ENCODE results near the gene TCF4. TPM values are rescaled to one million over a fixed set of nuclear protein-coding genes. Genes with fewer than 3 reads are reported as not detected.

Gene TCF4
- total RNA-seq, 1 experiment from 2014 or later = 0.42 TPM

DNA sequence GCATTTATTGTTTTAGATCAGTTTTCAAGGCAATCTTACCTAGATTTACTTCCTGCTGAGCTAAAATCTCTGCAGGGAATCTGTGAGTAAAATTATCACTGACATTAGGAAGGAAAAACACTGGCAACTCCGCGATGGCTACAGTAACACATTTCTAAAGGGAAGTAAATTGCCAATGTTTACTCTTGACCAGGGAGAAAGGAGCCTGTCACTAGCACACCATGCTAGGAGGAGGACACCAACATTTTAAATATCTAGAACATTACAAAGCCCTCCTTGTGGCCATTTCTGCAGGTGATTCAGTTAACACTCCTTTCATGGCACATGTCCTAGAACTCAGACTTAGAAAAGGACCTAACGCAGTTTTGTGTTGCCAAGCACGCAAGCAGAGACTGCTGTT, 58.4 kb downstream of the TCF4 start:
- ChIA-PET RAD21 (ENCODE audit: low non-redundant PET in 1 of 2, low total read pairs in 2 of 2, uncharacterized antibody in 2 of 2, unreplicated experiment in 2 of 2) (no interaction called here), CTCF (no interaction called here), POLR2A (no interaction called here)
- ATAC-seq (no peak), DNase-seq (ENCODE audit: low read depth, low spot score) (no peak)
- Histone ChIP-seq H2AFZ (ENCODE audit: low read depth, low read length, poor library complexity, severe bottlenecking) (no peak overlapping the region), H3K27ac (ENCODE audit: low read depth, low read length) (no peak overlapping the region), H3K4me1 (ENCODE audit: control insufficient read depth in 1 of 2, insufficient read depth in 2 of 2, low read length in 2 of 2) (no peaks in the 10 kb centered on the region), H3K9me2 (ENCODE audit: insufficient read depth) (no peaks in the 10 kb centered on the region), H3K36me3 (ENCODE audit: control insufficient read depth in 1 of 2, insufficient read depth in 2 of 2, low read length in 2 of 2) (no peaks in the 10 kb centered on the region), H3K9ac (ENCODE audit: low read length) (no peak overlapping the region), H3K4me2 (ENCODE audit: low read length) (no peak overlapping the region), H4K20me1 (ENCODE audit: insufficient read depth) (no peaks in the 10 kb centered on the region), H3K4me3 (replicated peaks in 1 of 2; ENCODE audit: low read depth in 1 of 2, low read length in 2 of 2) (no peak overlapping the region), H3K27me3 (ENCODE audit: insufficient read depth, low read length) (no peaks in the 10 kb centered on the region), H3K9me3 (ENCODE audit: control insufficient read depth in 1 of 2, insufficient read depth in 1 of 2, low read depth in 1 of 2, low read length in 2 of 2) (peaks cover 16 to 38% of the 10 kb centered on the region in 2 experiments; a peak in 2 of 4 replicates), H3K79me2 (ENCODE audit: insufficient read depth, low read length) (no peaks in the 10 kb centered on the region)
- intact Hi-C loops (cut with micrococcal nuclease) = no loop called here
- BruUV-seq (replicated peaks) = no TSS peak
- TF ChIP-seq ELF1 (IDR thresholded peaks at IDR 0.05; ENCODE audit: borderline replicate concordance, low read depth) (no peak), CBX3 (IDR thresholded peaks at IDR 0.05; ENCODE audit: low read depth) (no peak), JUND (IDR thresholded peaks at IDR 0.05) (no peak), YY1 (IDR thresholded peaks at IDR 0.05; ENCODE audit: extremely low read depth, insufficient replicate concordance, low read depth, low read length) (no peak), CEBPB (IDR thresholded peaks at IDR 0.05; ENCODE audit: low read depth) (no peak)
- TF ChIP-seq, protein P1, sequence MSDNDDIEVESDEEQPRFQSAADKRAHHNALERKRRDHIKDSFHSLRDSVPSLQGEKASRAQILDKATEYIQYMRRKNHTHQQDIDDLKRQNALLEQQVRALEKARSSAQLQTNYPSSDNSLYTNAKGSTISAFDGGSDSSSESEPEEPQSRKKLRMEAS (IDR thresholded peaks at IDR 0.05) = no peak

DNA sequence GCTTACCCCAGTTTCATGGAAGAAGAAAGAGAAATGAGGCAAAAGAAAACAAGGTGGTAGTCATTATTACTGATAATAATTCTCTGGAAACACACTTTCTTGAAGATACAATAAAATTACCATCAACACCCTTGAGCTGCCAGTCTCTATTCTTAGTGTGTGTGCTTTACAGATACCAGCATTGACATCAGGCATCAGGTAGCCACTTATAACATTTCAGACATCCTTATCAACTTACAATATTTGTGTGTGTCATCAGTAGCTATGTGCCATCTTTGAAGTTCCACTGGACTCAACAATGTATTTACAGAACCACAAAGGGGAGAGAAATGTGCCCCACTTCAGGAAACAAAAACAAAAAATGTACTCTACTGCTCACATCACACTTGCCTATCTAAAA, 62.1 kb downstream of the TCF4 start:
- H4K20me1 ChIP-seq (ENCODE audit: insufficient read depth) = no peaks in the 10 kb centered on the region
- no peak overlapping the region for H3K4me3 ChIP-seq (replicated peaks in 1 of 2; ENCODE audit: low read depth in 1 of 2, low read length in 2 of 2)
- peaks cover 10 to 23% of the 10 kb centered on the region in 2 experiments; a peak in 2 of 4 replicates for H3K9me3 ChIP-seq (ENCODE audit: control insufficient read depth in 1 of 2, insufficient read depth in 1 of 2, low read depth in 1 of 2, low read length in 2 of 2)
- ChIA-PET CTCF (no interaction called here), RAD21 (ENCODE audit: low non-redundant PET in 1 of 2, low total read pairs in 2 of 2, uncharacterized antibody in 2 of 2, unreplicated experiment in 2 of 2) (no interaction called here), POLR2A (no interaction called here)
- intact Hi-C loops (cut with micrococcal nuclease) = no loop called here
- no peaks in the 10 kb centered on the region for H3K9me2 ChIP-seq (ENCODE audit: insufficient read depth)
- H3K9ac ChIP-seq (ENCODE audit: low read length) = no peak overlapping the region
- H3K4me1 ChIP-seq (ENCODE audit: control insufficient read depth in 1 of 2, insufficient read depth in 2 of 2, low read length in 2 of 2) = no peaks in the 10 kb centered on the region
- no peak for ATAC-seq
- no peaks in the 10 kb centered on the region for H3K27me3 ChIP-seq (ENCODE audit: insufficient read depth, low read length)
- no peaks in the 10 kb centered on the region for H3K36me3 ChIP-seq (ENCODE audit: control insufficient read depth in 1 of 2, insufficient read depth in 2 of 2, low read length in 2 of 2)
- no peak overlapping the region for H3K27ac ChIP-seq (ENCODE audit: low read depth, low read length)
- no peaks in the 10 kb centered on the region for H3K79me2 ChIP-seq (ENCODE audit: insufficient read depth, low read length)
- no peak overlapping the region for H2AFZ ChIP-seq (ENCODE audit: low read depth, low read length, poor library complexity, severe bottlenecking)
- no peak for TF ChIP-seq YY1 (IDR thresholded peaks at IDR 0.05; ENCODE audit: extremely low read depth, insufficient replicate concordance, low read depth, low read length)
- no peak for TF ChIP-seq FOSL1 (IDR thresholded peaks at IDR 0.05; ENCODE audit: low read depth)
- TF ChIP-seq, protein P2, sequence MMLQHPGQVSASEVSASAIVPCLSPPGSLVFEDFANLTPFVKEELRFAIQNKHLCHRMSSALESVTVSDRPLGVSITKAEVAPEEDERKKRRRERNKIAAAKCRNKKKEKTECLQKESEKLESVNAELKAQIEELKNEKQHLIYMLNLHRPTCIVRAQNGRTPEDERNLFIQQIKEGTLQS (IDR thresholded peaks at IDR 0.05) = no peak
- TF ChIP-seq SIN3A (IDR thresholded peaks at IDR 0.05; ENCODE audit: low read depth) = no peak
- TF ChIP-seq, protein P3, sequence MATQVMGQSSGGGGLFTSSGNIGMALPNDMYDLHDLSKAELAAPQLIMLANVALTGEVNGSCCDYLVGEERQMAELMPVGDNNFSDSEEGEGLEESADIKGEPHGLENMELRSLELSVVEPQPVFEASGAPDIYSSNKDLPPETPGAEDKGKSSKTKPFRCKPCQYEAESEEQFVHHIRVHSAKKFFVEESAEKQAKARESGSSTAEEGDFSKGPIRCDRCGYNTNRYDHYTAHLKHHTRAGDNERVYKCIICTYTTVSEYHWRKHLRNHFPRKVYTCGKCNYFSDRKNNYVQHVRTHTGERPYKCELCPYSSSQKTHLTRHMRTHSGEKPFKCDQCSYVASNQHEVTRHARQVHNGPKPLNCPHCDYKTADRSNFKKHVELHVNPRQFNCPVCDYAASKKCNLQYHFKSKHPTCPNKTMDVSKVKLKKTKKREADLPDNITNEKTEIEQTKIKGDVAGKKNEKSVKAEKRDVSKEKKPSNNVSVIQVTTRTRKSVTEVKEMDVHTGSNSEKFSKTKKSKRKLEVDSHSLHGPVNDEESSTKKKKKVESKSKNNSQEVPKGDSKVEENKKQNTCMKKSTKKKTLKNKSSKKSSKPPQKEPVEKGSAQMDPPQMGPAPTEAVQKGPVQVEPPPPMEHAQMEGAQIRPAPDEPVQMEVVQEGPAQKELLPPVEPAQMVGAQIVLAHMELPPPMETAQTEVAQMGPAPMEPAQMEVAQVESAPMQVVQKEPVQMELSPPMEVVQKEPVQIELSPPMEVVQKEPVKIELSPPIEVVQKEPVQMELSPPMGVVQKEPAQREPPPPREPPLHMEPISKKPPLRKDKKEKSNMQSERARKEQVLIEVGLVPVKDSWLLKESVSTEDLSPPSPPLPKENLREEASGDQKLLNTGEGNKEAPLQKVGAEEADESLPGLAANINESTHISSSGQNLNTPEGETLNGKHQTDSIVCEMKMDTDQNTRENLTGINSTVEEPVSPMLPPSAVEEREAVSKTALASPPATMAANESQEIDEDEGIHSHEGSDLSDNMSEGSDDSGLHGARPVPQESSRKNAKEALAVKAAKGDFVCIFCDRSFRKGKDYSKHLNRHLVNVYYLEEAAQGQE (IDR thresholded peaks at IDR 0.05; ENCODE audit: low read depth) = no peak
- H3K4me2 ChIP-seq (ENCODE audit: low read length) = no peak overlapping the region
- no peak for DNase-seq (ENCODE audit: low read depth, low spot score)
- BruUV-seq (replicated peaks) = no TSS peak
